HG03354 (cell line): ENCODE measurements around the gene SF3B2.
"Not testable (repeated sequence)": the region's sequence is repeated elsewhere in the genome, so short reads cannot be mapped to it uniquely, and the experiment has no call there.

ENCODE experiments used
- ATAC-seq: cut with Tn5 transposase; IDR thresholded peaks from one replicate; pipeline ENCODE4 v1.9.1; 2021; ENCODE audit warnings: mild to moderate bottlenecking; ENCODE audit not compliant: unreplicated experiment, poor library complexity, severe bottlenecking

The SF3B2 gene

GRCh38 chr11:66092125-66092524 lies 40.0 kb downstream of the SF3B2 start:
- not testable (repeated sequence) for ATAC-seq

- not testable (repeated sequence) for ATAC-seq
Measured at GRCh38 chr11:66099746-66100145, 47.6 kb downstream of the SF3B2 start.

- peak; percentile 73 for ATAC-seq
Measured at GRCh38 chr11:66100272-66101065, 48.3 kb downstream of the SF3B2 start.

- ATAC-seq = peak; percentile 20
Measured at GRCh38 chr11:66101066-66101464, 48.9 kb downstream of the SF3B2 start.

- ATAC-seq = no peak
Measured at GRCh38 chr11:66104057-66104638, 52.0 kb downstream of the SF3B2 start.

GRCh38 chr11:66106786-66107599 lies 54.8 kb downstream of the SF3B2 start:
- no peak for ATAC-seq

- no peak for ATAC-seq
Measured at GRCh38 chr11:66107600-66108510, 55.7 kb downstream of the SF3B2 start.

- no peak for ATAC-seq
Measured at GRCh38 chr11:66109294-66109693, 57.1 kb downstream of the SF3B2 start.

GRCh38 chr11:66111158-66111557 lies 59.0 kb downstream of the SF3B2 start:
- no peak for ATAC-seq

- no peak for ATAC-seq
Measured at GRCh38 chr11:66112041-66112491, 59.9 kb downstream of the SF3B2 start.

GRCh38 chr11:66112601-66113499 lies 60.7 kb downstream of the SF3B2 start:
- ATAC-seq = no peak

- ATAC-seq = not testable (repeated sequence)
Measured at GRCh38 chr11:66114957-66115356, 62.8 kb downstream of the SF3B2 start.

GRCh38 chr11:66115638-66116301 lies 63.6 kb downstream of the SF3B2 start:
- ATAC-seq = peak; percentile 66

GRCh38 chr11:66116576-66117361 lies 64.6 kb downstream of the SF3B2 start:
- no peak for ATAC-seq

- no peak for ATAC-seq
Measured at GRCh38 chr11:66118847-66119246, 66.7 kb downstream of the SF3B2 start.
